Astrocyte (in vitro differentiated cells and primary cell): ENCODE measurements around the gene INSIG2.

ENCODE experiments used
- EZH2 ChIP-seq: IDR thresholded peaks from 2 replicates; pipeline ENCODE4 v1.6.1; 2012; ENCODE audit warnings: mild to moderate bottlenecking, low read length, inconsistent platforms; ENCODE audit not compliant: insufficient read depth
- TF ChIP-seq, protein P1 (sequence below): IDR thresholded peaks from 2 replicates; pipeline ENCODE4 v1.5.1; 2011; ENCODE audit warnings: low read depth, mild to moderate bottlenecking, inconsistent platforms, low read length, moderate library complexity; ENCODE audit not compliant: insufficient read depth

DNA sequence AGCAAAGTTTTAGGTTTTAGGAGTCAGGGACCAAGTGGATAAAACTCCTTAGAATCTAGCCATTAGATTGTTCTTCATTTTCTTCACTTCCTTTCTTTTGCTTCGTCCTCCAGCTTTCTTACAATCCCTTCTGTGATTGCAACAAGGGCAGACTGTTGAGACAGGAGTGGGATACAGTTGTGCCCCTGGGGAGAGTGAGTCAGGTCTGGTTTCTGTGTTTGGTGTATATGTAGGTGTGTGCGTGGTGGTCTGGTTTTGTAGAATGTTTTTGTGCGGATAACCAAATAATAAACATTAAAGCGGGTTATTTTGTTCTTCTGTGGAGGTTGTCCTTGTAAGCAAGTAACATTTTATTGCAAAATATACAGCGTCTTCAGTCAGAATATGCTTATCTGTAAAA lies 7.3 kb downstream of the INSIG2 start:
- no peak for TF ChIP-seq EZH2
- TF ChIP-seq, protein P1, sequence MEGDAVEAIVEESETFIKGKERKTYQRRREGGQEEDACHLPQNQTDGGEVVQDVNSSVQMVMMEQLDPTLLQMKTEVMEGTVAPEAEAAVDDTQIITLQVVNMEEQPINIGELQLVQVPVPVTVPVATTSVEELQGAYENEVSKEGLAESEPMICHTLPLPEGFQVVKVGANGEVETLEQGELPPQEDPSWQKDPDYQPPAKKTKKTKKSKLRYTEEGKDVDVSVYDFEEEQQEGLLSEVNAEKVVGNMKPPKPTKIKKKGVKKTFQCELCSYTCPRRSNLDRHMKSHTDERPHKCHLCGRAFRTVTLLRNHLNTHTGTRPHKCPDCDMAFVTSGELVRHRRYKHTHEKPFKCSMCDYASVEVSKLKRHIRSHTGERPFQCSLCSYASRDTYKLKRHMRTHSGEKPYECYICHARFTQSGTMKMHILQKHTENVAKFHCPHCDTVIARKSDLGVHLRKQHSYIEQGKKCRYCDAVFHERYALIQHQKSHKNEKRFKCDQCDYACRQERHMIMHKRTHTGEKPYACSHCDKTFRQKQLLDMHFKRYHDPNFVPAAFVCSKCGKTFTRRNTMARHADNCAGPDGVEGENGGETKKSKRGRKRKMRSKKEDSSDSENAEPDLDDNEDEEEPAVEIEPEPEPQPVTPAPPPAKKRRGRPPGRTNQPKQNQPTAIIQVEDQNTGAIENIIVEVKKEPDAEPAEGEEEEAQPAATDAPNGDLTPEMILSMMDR, result no peak
